Hepatocyte (in vitro differentiated cells): Measurements from ENCODE around the gene MB.
"Not testable (repeated sequence)": the region's sequence is repeated elsewhere in the genome, so short reads cannot be mapped to it uniquely, and the experiment has no call there.

ENCODE experiments used
- EZH2phosphoT487 ChIP-seq: fragments of 200-600 bp; sonication (generic); IDR thresholded peaks from one replicate; pipeline ENCODE4 v1.6.1; 2018; ENCODE audit warnings: antibody characterized with exemption, mild to moderate bottlenecking, low read depth, moderate library complexity; ENCODE audit not compliant: unreplicated experiment, severe bottlenecking
- TF ChIP-seq, protein P1 (sequence below): fragments of 200-600 bp; sonication (generic); IDR thresholded peaks from 2 replicates; pipeline ENCODE4 v1.5.1; 2016; ENCODE audit warnings: antibody characterized with exemption, mild to moderate bottlenecking; ENCODE audit not compliant: poor library complexity

DNA sequence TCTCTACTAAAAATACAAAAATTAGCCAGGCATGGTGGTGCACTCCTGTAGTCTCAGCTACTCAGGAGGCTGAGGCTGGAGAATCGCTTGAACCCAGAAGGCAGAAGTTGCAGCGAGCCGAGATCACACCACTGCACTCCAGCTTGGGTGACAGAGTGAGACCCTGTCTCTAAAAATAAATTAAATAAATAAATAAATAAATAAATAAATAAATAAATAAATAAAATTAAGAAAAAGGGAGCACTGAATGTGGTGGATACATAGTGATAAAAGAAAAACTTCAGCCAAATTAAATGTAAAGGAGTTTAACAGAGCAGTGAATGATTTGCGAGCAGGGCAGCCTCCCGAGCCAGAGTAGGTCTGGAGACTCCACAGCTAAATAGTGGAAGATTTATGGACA, 6.8 kb upstream of the MB start:
- TF ChIP-seq, protein P1, sequence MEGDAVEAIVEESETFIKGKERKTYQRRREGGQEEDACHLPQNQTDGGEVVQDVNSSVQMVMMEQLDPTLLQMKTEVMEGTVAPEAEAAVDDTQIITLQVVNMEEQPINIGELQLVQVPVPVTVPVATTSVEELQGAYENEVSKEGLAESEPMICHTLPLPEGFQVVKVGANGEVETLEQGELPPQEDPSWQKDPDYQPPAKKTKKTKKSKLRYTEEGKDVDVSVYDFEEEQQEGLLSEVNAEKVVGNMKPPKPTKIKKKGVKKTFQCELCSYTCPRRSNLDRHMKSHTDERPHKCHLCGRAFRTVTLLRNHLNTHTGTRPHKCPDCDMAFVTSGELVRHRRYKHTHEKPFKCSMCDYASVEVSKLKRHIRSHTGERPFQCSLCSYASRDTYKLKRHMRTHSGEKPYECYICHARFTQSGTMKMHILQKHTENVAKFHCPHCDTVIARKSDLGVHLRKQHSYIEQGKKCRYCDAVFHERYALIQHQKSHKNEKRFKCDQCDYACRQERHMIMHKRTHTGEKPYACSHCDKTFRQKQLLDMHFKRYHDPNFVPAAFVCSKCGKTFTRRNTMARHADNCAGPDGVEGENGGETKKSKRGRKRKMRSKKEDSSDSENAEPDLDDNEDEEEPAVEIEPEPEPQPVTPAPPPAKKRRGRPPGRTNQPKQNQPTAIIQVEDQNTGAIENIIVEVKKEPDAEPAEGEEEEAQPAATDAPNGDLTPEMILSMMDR: not testable (repeated sequence)
- TF ChIP-seq EZH2phosphoT487: not testable (repeated sequence)
